Omental fat pad (tissue), 4 donors: ENCODE measurements around the gene ZNF683. TPM values are rescaled to one million over a fixed set of nuclear protein-coding genes. Genes with fewer than 3 reads are reported as not detected.

ENCODE experiments used
- ATAC-seq: fragments of 150-250 bp; one replicate; pipeline ENCODE4 v1.9.1; 2016; ENCODE audit warnings: mild to moderate bottlenecking, moderate library complexity; ENCODE audit not compliant: low FRiP score
- DNase-seq: peaks from one replicate; pipeline ENCODE4 v3.0.0-alpha.2; 2019; ENCODE audit warnings: low spot score
- CTCF ChIP-seq, 3 donors: fragments of 450-650 bp; IDR thresholded peaks; one replicate each; pipeline ENCODE4 v1.5.1; 2016 to 2017; ENCODE audit warnings: antibody characterized with exemption in 3 of 3, mild to moderate bottlenecking in 3 of 3, moderate library complexity in 2 of 3
- total RNA-seq, 4 donors: library from RNA; depleted of rRNA; stranded (reverse); fragments of >200 nt; gene quantifications; one replicate each; pipeline ENCODE4 v1.1.0, GENCODE V29; 2016

ZNF683 gene
- total RNA-seq, 4 donors from 2014 or later = not detected

- TF ChIP-seq CTCF (IDR thresholded peaks at IDR 0.05) = no peak
- DNase-seq = no peak
- no peak for ATAC-seq
Measured at GRCh38 chr1:26373281-26373680, 731 bp upstream of the ZNF683 start.

GRCh38 chr1:26372039-26372438 lies 511 bp downstream of the ZNF683 start:
- DNase-seq (no peak), ATAC-seq (no peak)
- no peak for TF ChIP-seq CTCF (IDR thresholded peaks at IDR 0.05)

GRCh38 chr1:26370591-26371382 lies 1.8 kb downstream of the ZNF683 start:
- ATAC-seq (no peak), DNase-seq (no peak)
- no peak for TF ChIP-seq CTCF (IDR thresholded peaks at IDR 0.05)

- ATAC-seq = no peak
- no peak for DNase-seq
- TF ChIP-seq CTCF (IDR thresholded peaks at IDR 0.05) = no peak
Measured at GRCh38 chr1:26368486-26368885, 4.1 kb downstream of the ZNF683 start.

GRCh38 chr1:26368006-26368405 lies 4.5 kb downstream of the ZNF683 start:
- no peak for ATAC-seq
- no peak for DNase-seq
- TF ChIP-seq CTCF (IDR thresholded peaks at IDR 0.05) = no peak

- DNase-seq (no peak), ATAC-seq (no peak)
- no peak for TF ChIP-seq CTCF (IDR thresholded peaks at IDR 0.05)
Measured at GRCh38 chr1:26367441-26367840, 5.1 kb downstream of the ZNF683 start.

GRCh38 chr1:26364956-26365355 lies 7.6 kb downstream of the ZNF683 start:
- TF ChIP-seq CTCF (IDR thresholded peaks at IDR 0.05) = no peak
- ATAC-seq (no peak), DNase-seq (no peak)
